ENCODE results near the gene MIPOL1.

The MIPOL1 gene

DNA sequence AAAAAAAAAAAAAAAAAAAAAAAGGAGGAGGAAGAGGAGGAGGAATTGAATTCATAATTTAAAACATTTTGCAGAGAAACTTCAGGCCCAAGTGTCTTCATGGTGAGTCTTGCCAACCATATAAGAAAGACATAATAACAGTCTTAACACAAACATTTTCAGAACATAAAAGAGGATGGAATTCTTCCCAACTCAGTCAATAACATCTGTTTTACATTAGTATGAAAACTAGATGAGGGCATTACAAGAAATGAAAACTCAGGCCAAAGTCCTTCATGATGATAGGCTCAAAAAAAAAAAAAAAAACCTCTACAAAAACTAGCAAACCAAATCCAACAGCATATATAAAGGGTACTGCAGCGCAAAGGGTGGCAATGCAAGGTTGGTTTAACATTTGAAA lies 245.7 kb downstream of the MIPOL1 start:
- no peak for TF ChIP-seq EZH2phosphoT487 (conservative IDR thresholded peaks at IDR 0.05; ENCODE audit: low read length)
- TF ChIP-seq, protein P1, sequence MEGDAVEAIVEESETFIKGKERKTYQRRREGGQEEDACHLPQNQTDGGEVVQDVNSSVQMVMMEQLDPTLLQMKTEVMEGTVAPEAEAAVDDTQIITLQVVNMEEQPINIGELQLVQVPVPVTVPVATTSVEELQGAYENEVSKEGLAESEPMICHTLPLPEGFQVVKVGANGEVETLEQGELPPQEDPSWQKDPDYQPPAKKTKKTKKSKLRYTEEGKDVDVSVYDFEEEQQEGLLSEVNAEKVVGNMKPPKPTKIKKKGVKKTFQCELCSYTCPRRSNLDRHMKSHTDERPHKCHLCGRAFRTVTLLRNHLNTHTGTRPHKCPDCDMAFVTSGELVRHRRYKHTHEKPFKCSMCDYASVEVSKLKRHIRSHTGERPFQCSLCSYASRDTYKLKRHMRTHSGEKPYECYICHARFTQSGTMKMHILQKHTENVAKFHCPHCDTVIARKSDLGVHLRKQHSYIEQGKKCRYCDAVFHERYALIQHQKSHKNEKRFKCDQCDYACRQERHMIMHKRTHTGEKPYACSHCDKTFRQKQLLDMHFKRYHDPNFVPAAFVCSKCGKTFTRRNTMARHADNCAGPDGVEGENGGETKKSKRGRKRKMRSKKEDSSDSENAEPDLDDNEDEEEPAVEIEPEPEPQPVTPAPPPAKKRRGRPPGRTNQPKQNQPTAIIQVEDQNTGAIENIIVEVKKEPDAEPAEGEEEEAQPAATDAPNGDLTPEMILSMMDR (IDR thresholded peaks at IDR 0.05; ENCODE audit: insufficient read depth, low read length, poor library complexity, severe bottlenecking) = no peak
- H3K79me2 ChIP-seq (ENCODE audit: insufficient read depth, low read length) = no peaks in the 10 kb centered on the region
- H3K9me3 ChIP-seq (ENCODE audit: insufficient read depth, low read length) = no peaks in the 10 kb centered on the region
- H3K36me3 ChIP-seq (ENCODE audit: low read length) = no peaks in the 10 kb centered on the region
- no peak overlapping the region for H3K4me2 ChIP-seq (ENCODE audit: low read depth, low read length, poor library complexity, severe bottlenecking)
- no peak overlapping the region for H3K4me3 ChIP-seq (ENCODE audit: insufficient read depth, low read length, poor library complexity, severe bottlenecking)
- H3K27ac ChIP-seq (ENCODE audit: low read depth, low read length) = no peak overlapping the region
- H3K27me3 ChIP-seq (ENCODE audit: low read length) = no peaks in the 10 kb centered on the region
- no peak overlapping the region for H3K9ac ChIP-seq (ENCODE audit: low read length)
- H3F3A ChIP-seq (ENCODE audit: insufficient read depth) = no peaks in the 10 kb centered on the region
- no peaks in the 10 kb centered on the region for H3K9me2 ChIP-seq (replicated peaks; ENCODE audit: insufficient read depth, low read length)
- H2AFZ ChIP-seq (ENCODE audit: low read depth, low read length, severe bottlenecking) = no peak overlapping the region
- no peaks in the 10 kb centered on the region for H4K20me1 ChIP-seq (ENCODE audit: low read depth, low read length)

DNA sequence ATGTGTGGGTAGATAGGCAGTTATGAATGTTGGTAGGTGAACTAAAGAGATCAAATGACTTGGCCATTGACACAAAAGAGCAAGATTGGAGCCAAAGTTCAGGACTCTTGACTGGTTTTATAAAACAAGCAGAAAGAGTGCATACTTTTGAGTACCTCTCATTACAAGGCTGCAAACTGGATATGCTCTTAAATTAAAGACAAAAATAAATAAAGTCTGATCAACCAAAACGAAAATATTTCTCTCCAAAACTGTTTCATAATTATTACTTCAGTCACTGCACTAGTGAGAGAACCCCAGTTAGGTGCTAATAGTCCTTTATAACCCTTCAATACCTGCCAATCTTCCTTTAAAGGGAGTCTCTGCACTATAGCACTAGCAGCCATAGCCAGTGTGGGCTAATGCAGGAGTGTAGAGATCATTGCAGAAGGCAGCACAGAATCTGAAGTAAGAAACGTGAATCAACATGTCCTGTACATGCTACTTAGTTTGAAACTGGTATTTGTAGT lies 250.2 kb downstream of the MIPOL1 start:
- no peak for TF ChIP-seq EZH2phosphoT487 (conservative IDR thresholded peaks at IDR 0.05; ENCODE audit: low read length)
- TF ChIP-seq, protein P1 (IDR thresholded peaks at IDR 0.05; ENCODE audit: insufficient read depth, low read length, poor library complexity, severe bottlenecking) = no peak
- Histone ChIP-seq H3K9me3 (ENCODE audit: insufficient read depth, low read length) (no peaks in the 10 kb centered on the region), H2AFZ (ENCODE audit: low read depth, low read length, severe bottlenecking) (no peak overlapping the region), H3K9ac (ENCODE audit: low read length) (no peak overlapping the region), H3K9me2 (replicated peaks; ENCODE audit: insufficient read depth, low read length) (no peaks in the 10 kb centered on the region), H3K27me3 (ENCODE audit: low read length) (no peaks in the 10 kb centered on the region), H3K4me3 (ENCODE audit: insufficient read depth, low read length, poor library complexity, severe bottlenecking) (no peak overlapping the region), H3F3A (ENCODE audit: insufficient read depth) (no peaks in the 10 kb centered on the region), H3K79me2 (ENCODE audit: insufficient read depth, low read length) (no peaks in the 10 kb centered on the region), H3K27ac (ENCODE audit: low read depth, low read length) (no peak overlapping the region), H4K20me1 (ENCODE audit: low read depth, low read length) (no peaks in the 10 kb centered on the region), H3K36me3 (ENCODE audit: low read length) (no peaks in the 10 kb centered on the region), H3K4me2 (ENCODE audit: low read depth, low read length, poor library complexity, severe bottlenecking) (no peak overlapping the region)

DNA sequence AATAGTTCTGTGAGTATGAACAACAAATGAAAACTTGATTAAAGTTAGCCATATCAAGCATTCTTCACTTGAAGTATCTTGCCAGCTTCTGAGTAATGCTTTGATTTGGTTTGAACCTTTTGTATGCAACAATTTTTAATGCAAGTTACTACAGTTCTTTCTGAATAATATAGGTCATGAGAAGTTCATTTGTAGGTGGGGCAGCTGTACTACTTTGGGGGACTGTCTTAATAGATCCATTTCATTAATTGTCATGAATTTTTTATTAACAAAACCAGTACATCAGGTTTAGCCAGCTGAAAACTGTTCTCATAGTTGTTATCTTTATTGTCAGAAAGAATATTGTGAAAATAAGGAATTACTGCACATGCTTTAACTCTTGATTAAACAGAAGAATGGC lies 254.6 kb downstream of the MIPOL1 start:
- H3K9me3 ChIP-seq (ENCODE audit: insufficient read depth, low read length) = no peaks in the 10 kb centered on the region
- no peaks in the 10 kb centered on the region for H3K79me2 ChIP-seq (ENCODE audit: insufficient read depth, low read length)
- TF ChIP-seq, protein P1 (IDR thresholded peaks at IDR 0.05; ENCODE audit: insufficient read depth, low read length, poor library complexity, severe bottlenecking) = no peak
- no peak for TF ChIP-seq EZH2phosphoT487 (conservative IDR thresholded peaks at IDR 0.05; ENCODE audit: low read length)
- H2AFZ ChIP-seq (ENCODE audit: low read depth, low read length, severe bottlenecking) = no peak overlapping the region
- no peaks in the 10 kb centered on the region for H3K9me2 ChIP-seq (replicated peaks; ENCODE audit: insufficient read depth, low read length)
- no peaks in the 10 kb centered on the region for H4K20me1 ChIP-seq (ENCODE audit: low read depth, low read length)
- no peak overlapping the region for H3K4me2 ChIP-seq (ENCODE audit: low read depth, low read length, poor library complexity, severe bottlenecking)
- no peaks in the 10 kb centered on the region for H3K36me3 ChIP-seq (ENCODE audit: low read length)
- H3K27ac ChIP-seq (ENCODE audit: low read depth, low read length) = no peak overlapping the region
- no peak overlapping the region for H3K9ac ChIP-seq (ENCODE audit: low read length)
- H3K27me3 ChIP-seq (ENCODE audit: low read length) = no peaks in the 10 kb centered on the region; the same call in 1 of the 2 replicates
- H3F3A ChIP-seq (ENCODE audit: insufficient read depth) = no peaks in the 10 kb centered on the region
- H3K4me3 ChIP-seq (ENCODE audit: insufficient read depth, low read length, poor library complexity, severe bottlenecking) = no peak overlapping the region

Data from SU-DHL-6 (cell line).